ENCODE data around the gene KCNIP4. TPM values are rescaled to one million over a fixed set of nuclear protein-coding genes. Genes with fewer than 3 reads are reported as not detected.

KCNIP4 gene
- polyA plus RNA-seq, 3 donors, result 0.09 to 0.25 TPM; not detected in 1

GRCh38 chr4:20696815-20697214, 1251.8 kb downstream of the KCNIP4 start:
- Mint-ChIP-seq H3K4me1 (peaks cover 19% of the 10 kb centered on the region), H3K27ac (no peak overlapping the region), H3K27me3 (ENCODE audit: low read depth in 3 of 3) (peaks cover 0 to 4% (median 2%) of the 10 kb centered on the region in 3 donors), H3K9me3 (no peaks in the 10 kb centered on the region), H3K36me3 (no peaks in the 10 kb centered on the region), H3K4me3 (no peak overlapping the region)
- WGBS (ENCODE audit: insufficient coverage), result 100% methylated on average over 1 of the region's 1 CpG
- H3K79me2 ChIP-seq (ENCODE audit: insufficient read depth, low read length), result peaks cover 13% of the 10 kb centered on the region
- no peak overlapping the region for H3K4me2 ChIP-seq (replicated peaks; ENCODE audit: extremely low read depth, low read length, poor library complexity, severe bottlenecking)
- no peaks in the 10 kb centered on the region for H3K9me3 ChIP-seq (replicated peaks in 1 of 2; ENCODE audit: control insufficient read depth in 1 of 2, insufficient read depth in 1 of 2, low read length in 2 of 2)
- intact Hi-C loops (cut with micrococcal nuclease), result no loop called here
- no peak overlapping the region for H3K27ac ChIP-seq (ENCODE audit: low read depth in 1 of 2, low read length in 2 of 2)
- peaks cover 14 to 19% of the 10 kb centered on the region in 2 donors for H3K4me1 ChIP-seq (ENCODE audit: control insufficient read depth in 1 of 2, insufficient read depth in 2 of 2, low read length in 2 of 2)
- H2AFZ ChIP-seq (ENCODE audit: insufficient read depth, low read depth, low read length, poor library complexity, severe bottlenecking), result no peak overlapping the region
- H4K20me1 ChIP-seq (ENCODE audit: insufficient read depth, low read length), result no peaks in the 10 kb centered on the region
- TF ChIP-seq CTCF (IDR thresholded peaks at IDR 0.05), result no peak
- no peak for DNase-seq
- no peaks in the 10 kb centered on the region for H3K27me3 ChIP-seq (ENCODE audit: control insufficient read depth in 2 of 2, insufficient read depth in 2 of 2, low read length in 2 of 2)
- no peak overlapping the region for H3K9ac ChIP-seq (ENCODE audit: insufficient read depth, low read length, poor library complexity, severe bottlenecking)
- H3K4me3 ChIP-seq (replicated peaks in 1 of 3; ENCODE audit: low read depth in 2 of 3, low read length in 3 of 3), result no peak overlapping the region
- H3K36me3 ChIP-seq (replicated peaks in 1 of 2; ENCODE audit: control insufficient read depth in 1 of 2, insufficient read depth in 2 of 2, low read length in 2 of 2), result no peaks in the 10 kb centered on the region

GRCh38 chr4:20687864-20688263, 1260.7 kb downstream of the KCNIP4 start:
- Histone ChIP-seq H2AFZ (ENCODE audit: insufficient read depth, low read depth, low read length, poor library complexity, severe bottlenecking) (no peak overlapping the region), H3K4me2 (replicated peaks; ENCODE audit: extremely low read depth, low read length, poor library complexity, severe bottlenecking) (no peak overlapping the region), H3K79me2 (ENCODE audit: insufficient read depth, low read length) (no peaks in the 10 kb centered on the region), H3K4me1 (ENCODE audit: control insufficient read depth in 1 of 2, insufficient read depth in 2 of 2, low read length in 2 of 2) (no peaks in the 10 kb centered on the region), H3K36me3 (replicated peaks in 1 of 2; ENCODE audit: control insufficient read depth in 1 of 2, insufficient read depth in 2 of 2, low read length in 2 of 2) (no peaks in the 10 kb centered on the region), H3K27me3 (ENCODE audit: control insufficient read depth in 2 of 2, insufficient read depth in 2 of 2, low read length in 2 of 2) (no peaks in the 10 kb centered on the region), H3K4me3 (replicated peaks in 1 of 3; ENCODE audit: low read depth in 2 of 3, low read length in 3 of 3) (no peak overlapping the region), H3K27ac (ENCODE audit: low read depth in 1 of 2, low read length in 2 of 2) (no peak overlapping the region), H3K9me3 (replicated peaks in 1 of 2; ENCODE audit: control insufficient read depth in 1 of 2, insufficient read depth in 1 of 2, low read length in 2 of 2) (no peaks in the 10 kb centered on the region), H4K20me1 (ENCODE audit: insufficient read depth, low read length) (no peaks in the 10 kb centered on the region), H3K9ac (ENCODE audit: insufficient read depth, low read length, poor library complexity, severe bottlenecking) (no peak overlapping the region)
- TF ChIP-seq CTCF (IDR thresholded peaks at IDR 0.05), result no peak
- Mint-ChIP-seq H3K4me3 (no peak overlapping the region), H3K27ac (no peak overlapping the region), H3K4me1 (no peaks in the 10 kb centered on the region), H3K27me3 (ENCODE audit: low read depth in 3 of 3) (peaks cover 0 to 2% (median 1%) of the 10 kb centered on the region in 3 donors), H3K9me3 (no peaks in the 10 kb centered on the region), H3K36me3 (no peaks in the 10 kb centered on the region)
- intact Hi-C loops (cut with micrococcal nuclease), result loop anchor here in 1 of 2 donors (2.0 to 10.0 kb wide), 2 partner anchors 269 to 1993 kb away; no protein-coding TSS in a partner anchor
- WGBS (ENCODE audit: insufficient coverage), result no CpG with 5 or more reads among the region's 3 CpGs
- DNase-seq, result no peak

Data from CD14-positive monocyte (primary cell).